Neural cell (in vitro differentiated cells): ENCODE results near the gene PRELID2.

ENCODE experiments used
- CTCF ChIP-seq: fragments of 450-650 bp; IDR thresholded peaks from 2 replicates; pipeline ENCODE4 v1.5.1; 2014; ENCODE audit warnings: antibody characterized with exemption, mild to moderate bottlenecking, moderate library complexity; ENCODE audit not compliant: poor library complexity, severe bottlenecking
- EP300 ChIP-seq: fragments of 450-650 bp; conservative IDR thresholded peaks from 2 replicates; pipeline ENCODE4 v1.6.1; 2014; ENCODE audit warnings: antibody characterized with exemption, mild to moderate bottlenecking, moderate library complexity; ENCODE audit not compliant: poor library complexity, severe bottlenecking
- EZH2 ChIP-seq: fragments of 200-600, 300-800 bp; shearing (Covaris generic), sonication (generic); IDR thresholded peaks from 2 replicates; pipeline ENCODE4 v1.6.1; 2014; ENCODE audit warnings: antibody characterized with exemption, low read length, borderline replicate concordance, mild to moderate bottlenecking; ENCODE audit not compliant: insufficient read depth, poor library complexity, severe bottlenecking
- MXI1 ChIP-seq: fragments of 450-650 bp; conservative IDR thresholded peaks from 2 replicates; pipeline ENCODE4 v1.6.1; 2014; ENCODE audit warnings: antibody characterized with exemption, mild to moderate bottlenecking; ENCODE audit not compliant: poor library complexity, severe bottlenecking
- POLR2AphosphoS5 ChIP-seq: IDR thresholded peaks from 2 replicates; pipeline ENCODE4 v1.6.1; 2012
- RAD21 ChIP-seq: fragments of 450-650 bp; conservative IDR thresholded peaks from 2 replicates; pipeline ENCODE4 v1.6.1; 2014; ENCODE audit warnings: antibody characterized with exemption, mild to moderate bottlenecking, moderate library complexity
- SMC3 ChIP-seq: fragments of 450-650 bp; conservative IDR thresholded peaks from 2 replicates; pipeline ENCODE4 v1.6.1; 2014; ENCODE audit warnings: antibody characterized with exemption, mild to moderate bottlenecking, moderate library complexity; ENCODE audit not compliant: poor library complexity
- TAF1 ChIP-seq: IDR thresholded peaks from 2 replicates; pipeline ENCODE4 v1.6.1; 2012; ENCODE audit warnings: low read depth

- TF ChIP-seq CTCF (no peak), MXI1 (no peak), SMC3 (no peak), POLR2AphosphoS5 (no peak), EP300 (no peak), TAF1 (no peak), RAD21 (no peak), EZH2 (no peak)
These were observed 42.3 kb downstream of the PRELID2 start for GRCh38 chr5:145792840-145793239.
